ENCODE data around the gene PSMC1.

- no peak for TF ChIP-seq POLR2A (IDR thresholded peaks at IDR 0.05)
- TF ChIP-seq CTCF (IDR thresholded peaks at IDR 0.05): peak in 2 of 4 experiments; percentile 19 to 22
Observed at GRCh38 chr14:90256354-90257131, at the start of gene PSMC1.
